Retinal pigment epithelial cell (primary cell): Measurements from ENCODE around the gene CCDC63.

ENCODE experiments used
- DNase-seq: peaks from one replicate; pipeline ENCODE4 v3.0.0-alpha.2; 2010; ENCODE audit warnings: low read depth
- H3K4me3 ChIP-seq: 2 replicates; pipeline ENCODE4 v1.5.1; 2011; ENCODE audit warnings: mild to moderate bottlenecking, low read length, control low read depth, moderate library complexity
- TF ChIP-seq, protein P1 (sequence below): conservative IDR thresholded peaks from 2 replicates; pipeline ENCODE4 v1.5.1; 2011; ENCODE audit warnings: low read depth, low read length, control low read depth, inconsistent platforms

Gene CCDC63

DNA sequence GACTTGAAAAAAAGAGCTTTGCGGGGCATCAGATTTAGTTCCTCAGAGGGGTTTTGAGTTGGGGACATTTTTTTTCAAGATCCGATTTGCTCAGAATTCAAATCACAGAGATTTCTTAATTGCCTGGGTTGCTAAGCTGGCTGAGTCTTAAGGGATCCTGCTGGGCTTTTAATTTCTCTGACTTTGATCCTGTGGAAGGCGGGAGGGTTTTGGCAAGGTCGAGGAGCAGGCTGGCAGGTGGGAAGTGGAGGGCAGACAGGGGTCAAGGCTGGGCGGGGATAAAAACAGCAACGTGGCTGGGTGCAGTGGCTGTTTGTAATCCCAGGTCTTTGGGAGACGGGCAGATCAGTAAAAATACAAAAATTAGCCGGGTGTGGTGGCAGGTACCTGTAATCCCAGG is 33.5 kb upstream of the CCDC63 start:
- TF ChIP-seq, protein P1, sequence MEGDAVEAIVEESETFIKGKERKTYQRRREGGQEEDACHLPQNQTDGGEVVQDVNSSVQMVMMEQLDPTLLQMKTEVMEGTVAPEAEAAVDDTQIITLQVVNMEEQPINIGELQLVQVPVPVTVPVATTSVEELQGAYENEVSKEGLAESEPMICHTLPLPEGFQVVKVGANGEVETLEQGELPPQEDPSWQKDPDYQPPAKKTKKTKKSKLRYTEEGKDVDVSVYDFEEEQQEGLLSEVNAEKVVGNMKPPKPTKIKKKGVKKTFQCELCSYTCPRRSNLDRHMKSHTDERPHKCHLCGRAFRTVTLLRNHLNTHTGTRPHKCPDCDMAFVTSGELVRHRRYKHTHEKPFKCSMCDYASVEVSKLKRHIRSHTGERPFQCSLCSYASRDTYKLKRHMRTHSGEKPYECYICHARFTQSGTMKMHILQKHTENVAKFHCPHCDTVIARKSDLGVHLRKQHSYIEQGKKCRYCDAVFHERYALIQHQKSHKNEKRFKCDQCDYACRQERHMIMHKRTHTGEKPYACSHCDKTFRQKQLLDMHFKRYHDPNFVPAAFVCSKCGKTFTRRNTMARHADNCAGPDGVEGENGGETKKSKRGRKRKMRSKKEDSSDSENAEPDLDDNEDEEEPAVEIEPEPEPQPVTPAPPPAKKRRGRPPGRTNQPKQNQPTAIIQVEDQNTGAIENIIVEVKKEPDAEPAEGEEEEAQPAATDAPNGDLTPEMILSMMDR: no peak
- no peak overlapping the region for H3K4me3 ChIP-seq
- no peak for DNase-seq

GRCh38 chr12:110813756-110814155 is 33.0 kb upstream of the CCDC63 start:
- DNase-seq: no peak
- TF ChIP-seq, protein P1: no peak
- no peak overlapping the region for H3K4me3 ChIP-seq

DNA sequence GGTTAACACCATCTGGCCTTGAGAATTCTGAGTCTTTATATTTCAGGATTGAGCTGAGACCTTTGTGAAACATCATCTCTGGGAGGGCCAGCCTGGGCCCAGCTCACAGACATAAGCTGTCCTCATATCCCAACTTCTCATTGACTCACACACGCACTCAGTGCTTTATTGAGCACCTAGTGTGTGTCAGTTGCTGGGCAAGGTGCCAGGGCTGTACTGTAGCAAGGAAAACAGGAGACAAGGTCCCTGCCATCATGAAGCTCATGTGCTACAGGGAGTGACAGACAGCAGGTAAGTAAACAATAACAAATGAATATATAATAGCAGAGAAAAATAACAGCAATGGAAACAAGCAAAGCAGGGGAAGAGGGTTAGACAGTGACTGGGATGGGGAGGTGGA is 30.5 kb upstream of the CCDC63 start:
- DNase-seq: no peak
- no peak overlapping the region for H3K4me3 ChIP-seq
- TF ChIP-seq, protein P1: no peak

DNA sequence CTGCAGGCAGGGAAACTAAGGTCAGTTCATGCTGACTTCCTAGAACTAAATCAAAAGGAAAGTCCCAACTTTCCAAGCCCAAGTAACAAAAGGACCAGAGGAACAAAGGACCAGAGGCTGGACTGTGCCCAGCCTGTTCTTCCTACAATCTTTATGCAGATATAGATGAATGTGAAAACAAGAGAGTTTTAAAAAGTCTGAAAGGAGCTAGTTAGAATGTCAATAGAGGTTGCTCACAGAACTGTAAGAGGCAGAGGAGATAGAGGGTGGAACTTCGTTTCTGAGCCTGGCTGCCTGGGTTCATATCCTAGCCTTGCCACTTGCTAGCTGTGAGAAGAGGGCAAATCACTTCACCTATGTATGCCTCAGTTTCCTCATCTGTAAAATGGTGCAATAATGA is 30.0 kb upstream of the CCDC63 start:
- TF ChIP-seq, protein P1: no peak
- DNase-seq: no peak
- no peak overlapping the region for H3K4me3 ChIP-seq

DNA sequence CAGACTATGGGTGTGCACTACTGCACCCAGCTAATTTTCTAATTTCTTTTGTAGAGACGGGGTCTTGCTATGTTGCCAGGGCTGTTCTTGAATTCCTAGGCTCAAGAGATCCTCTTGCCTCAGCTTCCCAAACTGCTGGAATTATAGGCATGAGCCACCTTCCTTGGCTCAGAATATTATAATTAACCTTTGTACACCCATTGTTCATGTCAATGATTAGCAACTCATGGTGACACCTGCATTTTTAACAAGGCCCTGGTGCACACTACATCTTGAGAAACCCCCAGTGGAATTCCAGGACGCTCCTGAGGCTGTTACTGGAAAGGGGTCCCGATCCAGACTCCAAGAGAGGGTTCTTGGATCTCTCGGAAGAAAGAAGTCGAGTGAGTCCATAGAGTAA is 28.3 kb upstream of the CCDC63 start:
- DNase-seq: no peak
- TF ChIP-seq, protein P1: no peak

GRCh38 chr12:110819150-110819549 is 27.6 kb upstream of the CCDC63 start:
- no peak overlapping the region for H3K4me3 ChIP-seq
- no peak for DNase-seq
- TF ChIP-seq, protein P1: no peak

More for the DNA sequence above, 28.3 kb upstream of the CCDC63 start:
- no peak overlapping the region for H3K4me3 ChIP-seq

GRCh38 chr12:110819646-110820045 is 27.1 kb upstream of the CCDC63 start:
- TF ChIP-seq, protein P1: no peak
- H3K4me3 ChIP-seq: no peak overlapping the region
- DNase-seq: no peak
